Tibial artery (tissue), 4 donors: Measurements from ENCODE around the gene CPNE1.

Experiments used
- DNase-seq, 2 donors: peaks; one replicate each; pipeline ENCODE4 v3.0.0-alpha.2; 2019
- H3K27ac ChIP-seq, 2 donors: fragments of 200-600 bp; sonication (generic) in 1 of 2; 1 replicate in 1 of 2; 2 replicates in 1 of 2; pipeline ENCODE4 v1.5.1; 2018 to 2019; ENCODE audit warnings: mild to moderate bottlenecking in 1 of 2
- H3K27me3 ChIP-seq, 2 donors: fragments of 200-600 bp; sonication (generic) in 1 of 2; one replicate each; pipeline versions ENCODE4 v1.5.1 to v1.6.0; 2016 to 2019
- H3K36me3 ChIP-seq, 3 donors: fragments of 200-600 bp; sonication (generic) in 2 of 3; one replicate each; pipeline ENCODE4 v1.5.1; 2016 to 2019; ENCODE audit warnings: mild to moderate bottlenecking in 2 of 3
- H3K4me1 ChIP-seq, 4 donors: fragments of 200-600 bp; sonication (generic) in 2 of 4; 1 replicate in 3 of 4; 2 replicates in 1 of 4; pipeline ENCODE4 v1.5.1; 2016 to 2019
- H3K4me3 ChIP-seq, 2 donors: fragments of 200-600 bp; sonication (generic) in 1 of 2; 1 replicate in 1 of 2; 2 replicates in 1 of 2; pipeline ENCODE4 v1.5.1; 2018 to 2019; ENCODE audit warnings: mild to moderate bottlenecking in 2 of 2
- H3K9me3 ChIP-seq, 3 donors: fragments of 200-600 bp; sonication (generic) in 1 of 3; one replicate each; pipeline ENCODE4 v1.5.1; 2016 to 2019
- intact Hi-C: fragments of 100-400 bp; cut with DNase I; formaldehyde crosslinking; loops from one replicate; pipeline ENCODE4 v1.15.0; 2023; ENCODE audit warnings: low total_unique reads
- TF ChIP-seq, protein P1 (sequence below), 2 experiments: fragments of 200-600 bp in 1 of 2; fragments of 450-650 bp in 1 of 2; IDR thresholded peaks; one replicate each; pipeline ENCODE4 v1.5.1; 2017 to 2019; ENCODE audit warnings: antibody characterized with exemption in 2 of 2, mild to moderate bottlenecking in 1 of 2, moderate library complexity in 1 of 2

CPNE1 gene

DNA sequence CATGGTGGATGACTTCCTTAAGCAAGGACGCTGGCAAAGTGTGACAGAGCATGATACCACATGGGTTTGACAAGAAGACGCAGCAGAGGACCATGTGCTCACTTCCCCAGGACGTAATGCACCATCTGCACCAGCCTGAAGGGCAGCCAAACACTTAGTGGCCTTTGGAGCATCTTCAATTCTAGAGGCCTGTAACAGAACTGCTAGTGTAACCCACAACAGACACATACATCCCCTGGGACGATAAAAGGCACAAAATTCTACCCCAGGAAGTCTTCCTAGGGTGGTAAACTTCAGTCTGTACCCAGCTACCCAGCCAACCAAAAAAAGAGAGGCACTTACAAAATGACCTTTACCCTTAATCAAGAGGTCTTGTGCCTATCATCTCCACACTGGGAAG lies 9.2 kb upstream of the CPNE1 start:
- H3K36me3 ChIP-seq = peaks cover 48 to 81% (median 71%) of the 10 kb centered on the region in 3 donors
- no peak overlapping the region for H3K27ac ChIP-seq
- no peaks in the 10 kb centered on the region for H3K4me1 ChIP-seq
- H3K9me3 ChIP-seq = no peaks in the 10 kb centered on the region
- TF ChIP-seq, protein P1, sequence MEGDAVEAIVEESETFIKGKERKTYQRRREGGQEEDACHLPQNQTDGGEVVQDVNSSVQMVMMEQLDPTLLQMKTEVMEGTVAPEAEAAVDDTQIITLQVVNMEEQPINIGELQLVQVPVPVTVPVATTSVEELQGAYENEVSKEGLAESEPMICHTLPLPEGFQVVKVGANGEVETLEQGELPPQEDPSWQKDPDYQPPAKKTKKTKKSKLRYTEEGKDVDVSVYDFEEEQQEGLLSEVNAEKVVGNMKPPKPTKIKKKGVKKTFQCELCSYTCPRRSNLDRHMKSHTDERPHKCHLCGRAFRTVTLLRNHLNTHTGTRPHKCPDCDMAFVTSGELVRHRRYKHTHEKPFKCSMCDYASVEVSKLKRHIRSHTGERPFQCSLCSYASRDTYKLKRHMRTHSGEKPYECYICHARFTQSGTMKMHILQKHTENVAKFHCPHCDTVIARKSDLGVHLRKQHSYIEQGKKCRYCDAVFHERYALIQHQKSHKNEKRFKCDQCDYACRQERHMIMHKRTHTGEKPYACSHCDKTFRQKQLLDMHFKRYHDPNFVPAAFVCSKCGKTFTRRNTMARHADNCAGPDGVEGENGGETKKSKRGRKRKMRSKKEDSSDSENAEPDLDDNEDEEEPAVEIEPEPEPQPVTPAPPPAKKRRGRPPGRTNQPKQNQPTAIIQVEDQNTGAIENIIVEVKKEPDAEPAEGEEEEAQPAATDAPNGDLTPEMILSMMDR (IDR thresholded peaks at IDR 0.05) = no peak
- H3K27me3 ChIP-seq = no peaks in the 10 kb centered on the region
- no peak for DNase-seq
- H3K4me3 ChIP-seq = no peak overlapping the region
- intact Hi-C loops = no loop called here

DNA sequence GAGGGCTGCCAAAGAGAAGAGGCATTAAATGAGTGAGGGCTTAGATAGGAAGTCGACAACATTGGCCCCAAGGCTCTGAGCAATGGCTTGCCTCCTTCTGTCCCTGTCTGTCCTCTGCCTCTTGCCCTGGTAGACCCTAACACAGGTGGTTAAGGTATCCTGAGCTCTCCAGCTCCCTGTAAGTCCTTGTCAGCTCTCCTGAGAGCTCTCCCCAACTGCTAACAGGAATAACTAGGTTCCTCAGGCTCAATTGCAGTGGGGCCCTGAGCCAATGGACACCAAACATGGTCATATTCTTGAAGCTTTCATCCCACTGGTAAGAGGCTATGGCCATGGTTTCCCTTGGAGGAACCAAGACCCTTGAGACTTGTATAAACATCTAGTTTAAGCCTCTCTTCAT lies 5.0 kb upstream of the CPNE1 start:
- H3K27me3 ChIP-seq = no peaks in the 10 kb centered on the region
- no peaks in the 10 kb centered on the region for H3K9me3 ChIP-seq
- H3K4me1 ChIP-seq = no peaks in the 10 kb centered on the region
- no peak overlapping the region for H3K27ac ChIP-seq
- intact Hi-C loops = no loop called here
- TF ChIP-seq, protein P1 (IDR thresholded peaks at IDR 0.05) = no peak
- no peak overlapping the region for H3K4me3 ChIP-seq
- DNase-seq = no peak
- H3K36me3 ChIP-seq = peaks cover 55 to 71% (median 56%) of the 10 kb centered on the region in 3 donors

DNA sequence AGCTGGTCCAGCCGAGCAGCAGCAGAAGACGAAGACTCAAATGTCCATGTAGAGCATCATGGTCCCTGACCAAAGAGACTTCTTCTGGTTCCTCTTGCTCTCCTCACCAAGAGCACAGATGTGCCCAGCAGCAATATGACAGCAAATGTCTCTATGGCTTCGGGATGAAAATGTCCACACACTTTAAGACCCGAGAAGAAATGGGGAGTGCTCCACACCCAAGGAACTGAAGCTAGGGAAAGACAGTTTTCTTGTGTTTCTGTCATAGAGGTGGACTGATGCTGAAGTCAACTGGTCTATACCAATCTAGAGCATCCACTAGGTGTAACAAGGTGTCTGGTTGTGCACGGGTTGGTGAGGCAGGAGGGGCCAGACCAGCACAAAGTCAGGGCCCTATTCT lies 4.5 kb upstream of the CPNE1 start:
- intact Hi-C loops = no loop called here
- no peaks in the 10 kb centered on the region for H3K9me3 ChIP-seq
- H3K4me3 ChIP-seq = no peak overlapping the region
- H3K36me3 ChIP-seq = peaks cover 50 to 67% (median 53%) of the 10 kb centered on the region in 3 donors
- no peaks in the 10 kb centered on the region for H3K4me1 ChIP-seq
- H3K27me3 ChIP-seq = no peaks in the 10 kb centered on the region
- DNase-seq = no peak
- H3K27ac ChIP-seq = no peak overlapping the region
- TF ChIP-seq, protein P1 (IDR thresholded peaks at IDR 0.05) = no peak

DNA sequence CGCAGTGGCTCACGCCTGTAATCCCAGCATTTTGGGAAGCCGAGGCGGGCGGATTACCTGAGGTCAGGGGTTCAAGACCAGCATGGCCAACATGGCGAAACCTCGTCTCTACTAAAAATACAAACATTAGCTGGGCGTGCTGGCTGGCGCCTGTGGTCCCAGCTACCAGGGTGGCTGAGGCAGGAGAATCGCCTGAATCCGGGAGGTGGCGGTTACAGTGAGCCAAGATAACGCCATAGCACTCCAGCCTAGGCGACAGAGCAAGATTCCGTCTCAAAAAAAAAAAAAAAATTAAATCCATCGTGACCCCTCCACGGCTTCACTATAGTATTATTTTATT lies 1.2 kb upstream of the CPNE1 start:
- Histone ChIP-seq H3K4me3 (no peak overlapping the region), H3K4me1 (peaks cover 0 to 27% (median 16%) of the 10 kb centered on the region in 4 donors), H3K27me3 (no peaks in the 10 kb centered on the region), H3K27ac (peak overlapping the region in 1 of 2 donors; percentile 93), H3K36me3 (peaks cover 20 to 34% (median 23%) of the 10 kb centered on the region in 3 donors), H3K9me3 (no peaks in the 10 kb centered on the region)
- intact Hi-C loops = no loop called here
- TF ChIP-seq, protein P1 (IDR thresholded peaks at IDR 0.05) = no peak
- DNase-seq = no peak

DNA sequence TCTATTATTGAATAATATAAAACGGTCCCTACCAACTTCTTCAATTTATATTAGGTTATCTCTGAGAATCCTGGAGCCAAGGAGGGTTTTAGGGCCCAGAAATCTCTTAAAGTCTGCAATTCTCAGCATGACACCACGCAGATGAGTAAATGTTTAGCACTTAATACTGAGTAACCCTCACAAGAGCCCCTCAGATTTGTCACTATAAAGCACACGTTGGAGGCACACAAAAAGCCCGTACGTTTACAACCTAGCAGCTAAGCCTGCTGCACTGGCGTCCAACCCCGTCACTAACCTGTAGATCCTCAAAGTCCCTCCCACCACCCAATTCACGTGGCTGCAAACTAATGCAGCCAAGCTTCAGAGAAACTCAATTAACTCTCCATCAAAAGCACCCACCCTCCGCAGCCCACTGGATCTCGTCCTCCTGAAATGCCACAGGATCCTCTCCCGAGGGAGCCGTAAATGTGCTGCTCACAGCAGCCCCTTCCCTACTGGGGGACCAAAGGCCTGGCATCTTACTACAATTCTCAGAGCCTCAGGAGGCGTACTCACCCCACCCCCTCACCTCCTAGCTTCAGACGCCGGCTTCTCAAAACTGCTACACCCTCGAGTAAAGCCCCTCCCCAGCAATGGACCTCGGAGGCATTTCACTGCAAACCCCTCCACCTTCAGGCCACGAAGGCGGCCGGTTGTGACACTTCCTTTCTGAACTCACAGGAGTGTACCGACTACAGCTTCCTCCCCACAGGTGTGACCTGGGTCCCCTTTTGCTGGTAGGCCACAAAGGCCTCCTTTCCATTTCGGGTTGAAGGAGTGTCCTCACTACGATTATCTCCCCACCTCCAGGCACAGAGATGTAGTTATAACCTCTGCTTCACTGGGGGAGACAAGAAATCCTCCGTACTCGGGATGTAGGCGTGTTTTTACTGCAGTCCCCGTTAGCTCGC lies 909 bp downstream of the CPNE1 start:
- TF ChIP-seq, protein P1 (IDR thresholded peaks at IDR 0.05) = no peak
- Histone ChIP-seq H3K36me3 (peaks cover 7 to 12% (median 9%) of the 10 kb centered on the region in 3 donors), H3K9me3 (no peaks in the 10 kb centered on the region), H3K27me3 (no peaks in the 10 kb centered on the region), H3K4me1 (peaks cover 0 to 48% (median 24%) of the 10 kb centered on the region in 4 donors), H3K27ac (peak overlapping the region; percentile 93 to 99), H3K4me3 (peak overlapping the region; percentile 67 to 87)
- DNase-seq = peak; percentile 32 to 70
- intact Hi-C loops = loop anchor here (2.0 to 5.0 kb wide), 2 partner anchors 46 to 223 kb away; partner anchors contain the start of gene SPAG4
